ENCODE data around the gene DHDDS. TPM values are rescaled to one million over a fixed set of nuclear protein-coding genes. Genes with fewer than 3 reads are reported as not detected.

DHDDS gene
- polyA plus RNA-seq, 4 donors, result 22.7 to 42.2 (median 34.0) TPM

DNA sequence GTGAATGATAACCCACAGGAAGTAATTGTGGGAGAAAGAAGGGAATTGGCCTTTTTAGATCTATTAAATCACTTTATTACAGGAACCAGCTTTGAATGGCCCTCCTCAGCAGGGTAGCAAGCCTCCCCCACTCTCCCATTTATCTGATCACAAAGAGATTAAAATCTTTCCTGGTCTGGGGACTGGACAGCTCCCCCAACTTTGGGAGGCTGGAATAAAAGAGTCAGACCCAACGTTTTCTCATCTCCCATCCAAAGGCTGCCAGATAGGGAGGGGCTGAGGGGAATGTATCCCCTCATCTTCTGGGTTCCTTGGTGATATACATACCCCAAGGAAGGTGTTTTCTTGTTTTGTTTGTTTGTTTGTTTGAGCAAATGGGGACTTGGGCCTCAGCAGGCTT is 19.1 kb upstream of the DHDDS start:
- DNase-seq (ENCODE audit: low read depth in 4 of 4, low spot score in 3 of 4), result no peak

DNA sequence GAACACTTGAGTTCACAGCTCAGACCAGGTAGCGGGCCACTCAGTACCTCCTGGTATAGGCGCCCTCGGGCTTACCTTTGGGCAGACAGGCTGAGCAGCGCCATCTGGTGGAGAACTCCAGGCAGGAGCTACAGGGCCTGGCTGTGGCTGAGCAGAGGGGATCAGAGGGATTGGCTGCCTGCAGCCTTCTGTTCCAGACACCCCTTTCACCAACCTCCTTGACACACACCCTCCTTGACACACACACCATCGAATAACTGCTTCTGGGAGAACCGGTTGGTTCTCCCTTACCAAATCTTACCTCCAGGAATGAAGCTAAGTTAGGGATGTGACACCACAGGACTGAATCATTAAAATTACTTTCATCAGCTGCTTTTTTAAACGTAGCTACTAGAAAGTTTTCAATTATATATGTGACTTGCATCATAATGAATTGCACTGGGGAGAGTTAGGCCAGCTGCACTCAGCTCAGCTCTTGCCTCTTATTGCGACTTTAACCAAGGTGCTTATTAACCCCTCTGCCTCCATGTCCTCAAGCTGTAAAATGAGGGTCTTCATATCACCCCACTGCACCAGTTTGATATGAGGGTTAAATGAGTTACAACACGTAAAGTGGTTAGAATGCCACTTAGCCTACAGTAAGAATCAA is 14.9 kb upstream of the DHDDS start:
- peak in 2 of 4 donors; percentile 43 to 45 for DNase-seq (ENCODE audit: low read depth in 4 of 4, low spot score in 3 of 4)

DNA sequence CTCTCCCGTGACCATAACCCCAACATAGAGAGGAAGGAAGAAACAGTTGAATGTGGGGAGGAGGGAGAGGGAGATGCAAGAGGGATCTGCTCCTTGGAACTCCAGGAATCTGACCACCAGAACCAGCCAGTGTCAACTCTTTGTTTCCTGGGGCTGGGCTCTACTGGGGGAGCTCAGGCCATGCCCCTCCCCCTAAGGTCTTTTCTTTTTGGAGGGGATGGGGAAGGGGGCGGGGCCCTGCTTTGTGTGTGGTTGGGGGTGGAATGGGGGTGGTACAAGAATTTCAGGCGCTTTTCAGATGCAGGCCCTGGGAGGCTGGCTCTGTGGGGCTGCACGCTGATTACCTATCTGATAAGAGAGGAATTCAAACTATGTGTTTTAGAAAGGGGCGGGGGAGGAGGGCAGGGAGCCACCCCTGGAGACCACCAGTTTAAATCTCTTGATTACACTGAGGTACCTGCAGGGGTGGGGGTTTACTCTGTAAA is 13.2 kb upstream of the DHDDS start:
- no peak for DNase-seq (ENCODE audit: low read depth in 4 of 4, low spot score in 3 of 4)

DNA sequence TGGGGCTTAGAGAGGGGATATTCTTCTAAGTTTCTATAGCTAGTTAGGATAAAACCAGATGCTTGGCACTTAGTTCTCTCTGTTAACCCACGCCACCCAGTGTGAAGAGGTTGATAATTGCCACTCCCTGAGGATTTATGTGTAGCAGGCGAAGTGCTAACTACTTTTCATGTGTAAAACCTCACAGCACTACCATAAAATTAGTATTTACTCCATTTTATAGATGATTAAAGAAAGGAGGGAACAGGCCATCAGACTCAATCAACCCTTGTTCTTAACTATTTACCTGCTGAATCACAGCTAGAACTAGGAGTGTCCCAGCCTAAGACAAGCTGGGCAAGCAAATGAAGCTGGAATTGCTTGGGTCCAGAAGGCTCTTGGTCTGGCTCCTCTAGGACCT is 12.6 kb upstream of the DHDDS start:
- no peak for DNase-seq (ENCODE audit: low read depth in 4 of 4, low spot score in 3 of 4)

- DNase-seq (ENCODE audit: low read depth in 4 of 4, low spot score in 3 of 4), result no peak
These were observed 2.4 kb upstream of the DHDDS start for GRCh38 chr1:26429721-26430120.

DNA sequence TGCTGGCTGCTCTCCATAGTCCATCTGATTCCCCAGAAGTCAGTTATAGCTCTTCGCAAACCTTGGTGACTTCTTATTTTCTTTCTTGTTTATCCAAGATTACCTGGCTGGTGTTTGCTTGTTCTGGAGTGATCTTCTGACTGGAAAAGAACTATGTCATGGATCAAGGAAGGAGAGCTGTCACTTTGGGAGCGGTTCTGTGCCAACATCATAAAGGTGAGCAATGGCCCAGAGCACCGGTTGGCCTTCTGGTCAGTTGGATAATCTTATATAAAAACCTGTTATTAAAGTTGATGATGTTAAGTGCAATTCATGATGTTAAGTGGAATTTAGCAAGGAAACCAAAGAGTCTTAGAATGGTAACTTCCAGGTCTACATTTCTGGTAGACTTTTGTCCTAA is 672 bp downstream of the DHDDS start:
- DNase-seq (ENCODE audit: low read depth in 4 of 4, low spot score in 3 of 4), result no peak

GRCh38 chr1:26434161-26434752 is 2.1 kb downstream of the DHDDS start:
- DNase-seq (ENCODE audit: low read depth in 4 of 4, low spot score in 3 of 4), result no peak

GRCh38 chr1:26438041-26438440 is 5.9 kb downstream of the DHDDS start:
- DNase-seq (ENCODE audit: low read depth in 4 of 4, low spot score in 3 of 4), result no peak

GRCh38 chr1:26440259-26440658 is 8.1 kb downstream of the DHDDS start:
- no peak for DNase-seq (ENCODE audit: low read depth in 4 of 4, low spot score in 3 of 4)

DNA sequence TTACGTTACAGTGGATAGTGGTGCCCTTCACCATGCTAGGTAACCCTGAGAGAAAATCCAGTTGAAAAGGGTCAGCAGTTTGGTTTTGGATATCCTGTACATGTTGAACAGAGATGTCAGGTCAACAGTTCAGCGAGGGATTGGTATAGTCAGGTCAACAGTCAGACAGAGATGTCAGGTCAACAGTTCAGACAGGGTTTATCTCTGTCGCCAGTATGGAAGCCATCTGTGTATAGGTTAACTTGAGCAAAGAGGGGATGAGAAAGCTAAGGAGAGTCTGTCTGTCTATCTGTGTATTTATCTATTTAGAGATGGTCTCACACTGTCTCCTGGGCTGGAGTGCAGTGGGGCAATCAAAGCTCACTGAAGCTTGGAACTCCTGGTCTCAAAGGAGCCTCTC is 17.7 kb downstream of the DHDDS start:
- DNase-seq (ENCODE audit: low read depth in 4 of 4, low spot score in 3 of 4), result no peak

DNA sequence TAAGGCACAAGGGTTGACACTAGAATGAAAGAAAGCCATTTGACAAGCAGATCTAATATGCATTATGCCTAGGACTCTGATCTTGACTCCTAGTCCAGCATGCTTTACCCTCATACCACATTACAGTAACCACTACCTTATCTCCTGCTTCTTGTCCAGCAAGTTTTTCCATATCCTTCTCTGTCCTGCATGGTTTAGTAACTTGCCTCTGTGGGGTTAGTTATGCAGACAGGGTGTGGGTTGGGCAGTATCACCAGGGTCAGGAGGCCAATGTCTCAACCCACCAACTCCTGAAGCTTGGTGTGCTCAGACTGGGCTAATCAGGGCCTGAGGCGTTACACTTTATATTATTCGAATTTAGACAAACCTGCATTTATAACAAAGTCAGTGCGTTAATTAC is 18.8 kb downstream of the DHDDS start:
- no peak for DNase-seq (ENCODE audit: low read depth in 4 of 4, low spot score in 3 of 4)

GRCh38 chr1:26452459-26453183 is 20.5 kb downstream of the DHDDS start:
- DNase-seq (ENCODE audit: low read depth in 4 of 4, low spot score in 3 of 4), result no peak

GRCh38 chr1:26459148-26459547 is 27.0 kb downstream of the DHDDS start:
- DNase-seq (ENCODE audit: low read depth in 4 of 4, low spot score in 3 of 4), result no peak

DNA sequence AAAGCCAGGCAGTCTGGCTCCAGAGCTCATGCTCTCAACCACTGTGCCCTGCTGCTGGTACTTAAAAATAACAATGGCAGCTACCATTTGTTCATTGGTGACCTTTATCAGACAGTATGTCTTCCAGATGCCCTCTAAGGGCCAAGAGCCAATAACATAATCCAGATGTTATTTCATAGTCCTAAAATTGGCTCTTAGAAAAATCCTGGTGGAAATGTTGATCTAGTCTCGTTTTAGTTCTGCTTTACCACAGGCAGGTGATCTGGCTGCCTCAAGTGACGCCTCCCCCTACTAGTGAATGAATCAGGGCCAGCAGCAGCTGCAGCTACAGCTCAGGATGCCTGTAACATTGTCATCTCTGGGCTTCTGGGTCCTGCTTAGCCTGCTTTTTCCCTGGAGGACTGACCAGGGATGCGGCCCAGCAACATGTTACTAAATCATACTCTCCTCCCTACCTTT is 27.5 kb downstream of the DHDDS start:
- DNase-seq (ENCODE audit: low read depth in 4 of 4, low spot score in 3 of 4), result no peak

- no peak for DNase-seq (ENCODE audit: low read depth in 4 of 4, low spot score in 3 of 4)
These were observed 36.8 kb downstream of the DHDDS start for GRCh38 chr1:26468911-26469310.

DNA sequence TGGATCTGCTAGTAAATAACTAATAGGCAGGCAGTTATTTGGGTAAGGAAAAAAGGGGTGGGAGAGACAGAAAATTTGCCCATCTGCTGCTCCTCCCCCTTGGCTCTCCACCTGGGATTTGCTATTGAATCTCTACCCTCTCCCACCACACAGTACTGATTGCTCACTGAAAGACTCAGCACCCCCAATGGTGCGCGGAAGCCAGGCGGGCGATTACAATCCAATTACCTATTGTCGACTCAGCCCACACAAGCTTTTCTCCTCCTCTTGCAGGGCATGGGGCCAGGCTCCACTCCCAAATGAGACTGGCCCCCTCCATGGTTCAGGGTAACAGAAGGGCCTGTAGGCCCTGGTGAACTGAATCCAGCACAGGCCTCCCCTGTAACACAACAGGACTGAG is 37.4 kb downstream of the DHDDS start:
- DNase-seq (ENCODE audit: low read depth in 4 of 4, low spot score in 3 of 4), result no peak

DNA sequence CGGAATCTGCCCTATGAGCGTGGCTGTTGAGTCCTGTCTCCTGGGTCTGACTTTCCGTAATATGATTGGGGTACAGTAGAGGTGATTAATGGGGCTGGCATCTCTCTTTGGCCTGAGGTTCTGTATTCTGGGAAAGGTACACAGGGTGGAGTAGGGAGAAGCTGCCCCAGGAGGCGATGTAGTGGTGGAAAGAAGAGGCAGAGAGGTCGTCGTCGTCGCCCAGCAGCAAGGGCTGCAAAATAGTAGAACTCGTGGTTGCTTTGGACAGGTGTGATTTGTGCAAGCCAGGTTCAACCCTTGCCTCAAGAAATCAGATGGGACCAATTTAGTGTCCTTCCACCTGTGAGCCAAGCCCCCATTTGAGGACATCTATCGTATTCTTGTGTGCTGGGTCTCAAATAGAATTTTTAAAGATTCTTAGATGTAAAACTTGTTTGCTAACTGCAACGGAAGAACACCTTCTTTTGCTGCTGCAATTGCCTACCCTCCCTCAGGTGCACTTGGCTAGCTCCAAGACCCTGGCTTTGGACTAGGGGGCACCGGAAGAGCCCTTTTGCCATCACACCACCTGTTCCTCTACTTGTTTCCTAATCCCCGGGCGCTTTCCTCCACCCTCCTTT is 38.9 kb downstream of the DHDDS start:
- DNase-seq (ENCODE audit: low read depth in 4 of 4, low spot score in 3 of 4), result no peak

GRCh38 chr1:26471498-26472319 is 39.6 kb downstream of the DHDDS start:
- DNase-seq (ENCODE audit: low read depth in 4 of 4, low spot score in 3 of 4), result peak; percentile 51 to 64 (median 56)

- peak; percentile 77 to 88 (median 88) for DNase-seq (ENCODE audit: low read depth in 4 of 4, low spot score in 3 of 4)
These were observed 40.3 kb downstream of the DHDDS start, which contains the start of gene HMGN2 for GRCh38 chr1:26472320-26472900. HMGN2 (plus strand) TSS chr1:26472440; CDS start chr1:26472613, 173 bp downstream.
